ENCODE results near the gene TMEM190.
"Not testable (repeated sequence)": the region's sequence is repeated elsewhere in the genome, so short reads cannot be mapped to it uniquely, and the experiment has no call there.

- not testable (repeated sequence) for TF ChIP-seq POLR2A (IDR thresholded peaks at IDR 0.05; ENCODE audit: borderline replicate concordance, extremely low read depth, insufficient read depth, insufficient read length); CBX3 (IDR thresholded peaks at IDR 0.05; ENCODE audit: low read depth); EZH2 (IDR thresholded peaks at IDR 0.05); CTCF (IDR thresholded peaks at IDR 0.05 in 2 of 3, conservative IDR thresholded peaks at IDR 0.05 in 1 of 3; ENCODE audit: borderline replicate concordance in 1 of 3, insufficient read depth in 1 of 3, low read depth in 2 of 3, low read length in 2 of 3); SIN3A (IDR thresholded peaks at IDR 0.05; ENCODE audit: low read depth); ZNF274 (IDR thresholded peaks at IDR 0.05; ENCODE audit: low read depth, low read length); REST (IDR thresholded peaks at IDR 0.05; ENCODE audit: low read depth); RAD21 (IDR thresholded peaks at IDR 0.05; ENCODE audit: low read depth); EZH2phosphoT487 (IDR thresholded peaks at IDR 0.05; ENCODE audit: borderline replicate concordance); ATF3 (IDR thresholded peaks at IDR 0.05); MAX (IDR thresholded peaks at IDR 0.05); EGR1 (IDR thresholded peaks at IDR 0.05; ENCODE audit: low read depth); JUND (IDR thresholded peaks at IDR 0.05)
These were observed 24.8 kb downstream of the TMEM190 start for GRCh38 chr19:55401390-55401789.
